Islet precursor cell (in vitro differentiated cells): ENCODE results near the gene CCNDBP1.
A peak's percentile ranks its signal among the peaks of the same experiment; 100 is the strongest.
"Not testable (repeated sequence)": the region's sequence is repeated elsewhere in the genome, so short reads cannot be mapped to it uniquely, and the experiment has no call there.

Experiments
- DNase-seq: peaks from one replicate; pipeline ENCODE4 v3.0.0-alpha.2; 2018

The CCNDBP1 gene

GRCh38 chr15:43218908-43219706 is 33.9 kb downstream of the CCNDBP1 start:
- peak; percentile 81 for DNase-seq

GRCh38 chr15:43219929-43220928 is 35.0 kb downstream of the CCNDBP1 start:
- no peak for DNase-seq

GRCh38 chr15:43220991-43221403 is 35.8 kb downstream of the CCNDBP1 start, which contains the start of gene EPB42:
EPB42 (minus strand) TSS chr15:43221018; CDS start chr15:43220825, 193 bp downstream.
- DNase-seq: no peak

GRCh38 chr15:43221422-43221821 is 36.2 kb downstream of the CCNDBP1 start:
- no peak for DNase-seq

GRCh38 chr15:43225201-43225949 is 40.2 kb downstream of the CCNDBP1 start:
- peak; percentile 68 for DNase-seq

GRCh38 chr15:43225950-43226255 is 40.7 kb downstream of the CCNDBP1 start:
- not testable (repeated sequence) for DNase-seq

- no peak for DNase-seq
Observed at GRCh38 chr15:43226436-43227305, 41.5 kb downstream of the CCNDBP1 start.

GRCh38 chr15:43229977-43230376 is 44.8 kb downstream of the CCNDBP1 start:
- DNase-seq: no peak

GRCh38 chr15:43230640-43231115 is 45.5 kb downstream of the CCNDBP1 start:
- DNase-seq: peak; percentile 77

- DNase-seq: no peak
Observed at GRCh38 chr15:43232289-43232874, 47.2 kb downstream of the CCNDBP1 start.

- DNase-seq: no peak
Observed at GRCh38 chr15:43235536-43235935, 50.3 kb downstream of the CCNDBP1 start.

- DNase-seq: no peak
Observed at GRCh38 chr15:43237842-43238470, 52.8 kb downstream of the CCNDBP1 start.

- DNase-seq: peak; percentile 55
Observed at GRCh38 chr15:43238671-43239131, 53.5 kb downstream of the CCNDBP1 start.

- DNase-seq: no peak
Observed at GRCh38 chr15:43239732-43240491, 54.7 kb downstream of the CCNDBP1 start.

GRCh38 chr15:43241100-43241499 is 55.9 kb downstream of the CCNDBP1 start:
- no peak for DNase-seq

GRCh38 chr15:43242616-43243015 is 57.4 kb downstream of the CCNDBP1 start:
- no peak for DNase-seq

GRCh38 chr15:43243020-43243645 is 57.9 kb downstream of the CCNDBP1 start:
- no peak for DNase-seq

GRCh38 chr15:43244092-43244491 is 58.9 kb downstream of the CCNDBP1 start:
- DNase-seq: no peak

- peak; percentile 13 for DNase-seq
Observed at GRCh38 chr15:43246261-43246774, 61.1 kb downstream of the CCNDBP1 start.
